Calu3 (cell line): Measurements from ENCODE around the gene SPI1. TPM values are rescaled to one million over a fixed set of nuclear protein-coding genes. Genes with fewer than 3 reads are reported as not detected.

Experiments used
- BruUV-seq: library from RNA; stranded (reverse); fragments of 400-500 nt; replicated peaks from 2 replicates; lab custom pipeline; 2021; lab: Mats Ljungman, UMichigan
- CTCF ChIA-PET: fragments of 300-600 bp; sonication (Branson Sonifier 250); formaldehyde crosslinking; loops from one replicate; lab custom pipeline; 2022; ENCODE audit warnings: antibody characterized with exemption; lab: Charles Lee
- DNase-seq: peaks from one replicate; pipeline ENCODE4 v3.0.0; 2022
- H3K27ac Mint-ChIP-seq: one replicate; pipeline ENCODE4 v1.8.0; 2022; ENCODE audit warnings: mixed read lengths; ENCODE audit not compliant: unreplicated experiment
- H3K27me3 Mint-ChIP-seq: one replicate; pipeline ENCODE4 v1.8.0; 2022; ENCODE audit warnings: mixed read lengths; ENCODE audit not compliant: unreplicated experiment
- H3K36me3 Mint-ChIP-seq: one replicate; pipeline ENCODE4 v1.8.0; 2022; ENCODE audit warnings: mild to moderate bottlenecking, moderate library complexity, mixed read lengths; ENCODE audit not compliant: insufficient read depth, unreplicated experiment
- H3K4me1 Mint-ChIP-seq: one replicate; pipeline ENCODE4 v1.8.0; 2022; ENCODE audit warnings: mild to moderate bottlenecking, low read depth, mixed read lengths; ENCODE audit not compliant: unreplicated experiment
- H3K4me3 Mint-ChIP-seq: one replicate; pipeline ENCODE4 v1.8.0; 2022; ENCODE audit warnings: mild to moderate bottlenecking, low read depth, moderate library complexity, mixed read lengths; ENCODE audit not compliant: unreplicated experiment
- H3K9me3 Mint-ChIP-seq: one replicate; pipeline ENCODE4 v1.8.0; 2022; ENCODE audit warnings: low read depth, mixed read lengths; ENCODE audit not compliant: unreplicated experiment
- intact Hi-C: fragments of 100-400 bp; cut with micrococcal nuclease; formaldehyde crosslinking; loops from one replicate; pipeline ENCODE4 v1.10.0; 2022; ENCODE audit not compliant: unreplicated experiment
- microRNA-seq: library from miRNA; unstranded; fragments of <30 nt; microRNA quantifications from one replicate; pipeline ENCODE4 v1.2.0, GENCODE V29; 2022
- total RNA-seq: library from RNA; stranded (reverse); gene quantifications from 2 replicates; pipeline ENCODE4 v1.2.3, GENCODE V29; 2022
- TF ChIP-seq, protein P1 (sequence below): fragments of 200-600 bp; IDR thresholded peaks from one replicate; pipeline ENCODE4 v1.8.0; 2022; ENCODE audit warnings: antibody characterized with exemption; ENCODE audit not compliant: unreplicated experiment

Gene SPI1
- total RNA-seq, 1 experiment from 2014 or later = not detected

GRCh38 chr11:47314992-47315391 is 63.4 kb downstream of the SPI1 start:
- no peaks in the 10 kb centered on the region for H3K4me1 Mint-ChIP-seq
- DNase-seq = no peak
- TF ChIP-seq, protein P1, sequence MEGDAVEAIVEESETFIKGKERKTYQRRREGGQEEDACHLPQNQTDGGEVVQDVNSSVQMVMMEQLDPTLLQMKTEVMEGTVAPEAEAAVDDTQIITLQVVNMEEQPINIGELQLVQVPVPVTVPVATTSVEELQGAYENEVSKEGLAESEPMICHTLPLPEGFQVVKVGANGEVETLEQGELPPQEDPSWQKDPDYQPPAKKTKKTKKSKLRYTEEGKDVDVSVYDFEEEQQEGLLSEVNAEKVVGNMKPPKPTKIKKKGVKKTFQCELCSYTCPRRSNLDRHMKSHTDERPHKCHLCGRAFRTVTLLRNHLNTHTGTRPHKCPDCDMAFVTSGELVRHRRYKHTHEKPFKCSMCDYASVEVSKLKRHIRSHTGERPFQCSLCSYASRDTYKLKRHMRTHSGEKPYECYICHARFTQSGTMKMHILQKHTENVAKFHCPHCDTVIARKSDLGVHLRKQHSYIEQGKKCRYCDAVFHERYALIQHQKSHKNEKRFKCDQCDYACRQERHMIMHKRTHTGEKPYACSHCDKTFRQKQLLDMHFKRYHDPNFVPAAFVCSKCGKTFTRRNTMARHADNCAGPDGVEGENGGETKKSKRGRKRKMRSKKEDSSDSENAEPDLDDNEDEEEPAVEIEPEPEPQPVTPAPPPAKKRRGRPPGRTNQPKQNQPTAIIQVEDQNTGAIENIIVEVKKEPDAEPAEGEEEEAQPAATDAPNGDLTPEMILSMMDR = no peak
- intact Hi-C loops = no loop called here
- H3K4me3 Mint-ChIP-seq = no peak overlapping the region
- peaks cover 21% of the 10 kb centered on the region for H3K36me3 Mint-ChIP-seq
- no peaks in the 10 kb centered on the region for H3K9me3 Mint-ChIP-seq
- BruUV-seq = no TSS peak
- CTCF ChIA-PET = no interaction called here
- no peaks in the 10 kb centered on the region for H3K27me3 Mint-ChIP-seq
- no peak overlapping the region for H3K27ac Mint-ChIP-seq

- TF ChIP-seq, protein P1 = no peak
- Mint-ChIP-seq H3K9me3 (no peaks in the 10 kb centered on the region), H3K4me3 (no peak overlapping the region), H3K4me1 (no peaks in the 10 kb centered on the region), H3K36me3 (peaks cover 15% of the 10 kb centered on the region), H3K27ac (no peak overlapping the region), H3K27me3 (no peaks in the 10 kb centered on the region)
- CTCF ChIA-PET = no interaction called here
- no TSS peak for BruUV-seq
- intact Hi-C loops = no loop called here
- DNase-seq = no peak
Observed at GRCh38 chr11:47308050-47308823, 70.1 kb downstream of the SPI1 start.

DNA sequence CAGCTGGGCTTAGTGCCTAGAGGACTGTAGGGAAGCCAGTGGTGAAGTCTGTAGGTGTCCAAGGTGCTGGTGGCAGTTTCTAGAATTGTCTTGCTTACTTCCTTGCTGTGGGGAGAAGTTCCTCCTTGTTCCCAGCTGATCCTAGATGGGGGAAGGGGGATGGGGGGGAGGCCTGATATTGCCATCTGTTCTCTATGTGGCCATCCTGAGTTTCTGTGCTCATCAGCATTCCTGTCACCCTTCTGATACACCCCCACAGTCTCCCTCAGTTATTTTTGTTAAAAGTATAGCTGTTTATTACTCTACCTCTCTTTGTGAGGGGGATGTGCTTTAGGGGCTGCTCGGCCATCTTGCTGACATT is 71.9 kb downstream of the SPI1 start:
- intact Hi-C loops = no loop called here
- Mint-ChIP-seq H3K27ac (no peak overlapping the region), H3K4me3 (no peak overlapping the region), H3K9me3 (peaks cover 4% of the 10 kb centered on the region), H3K27me3 (no peaks in the 10 kb centered on the region), H3K4me1 (no peaks in the 10 kb centered on the region), H3K36me3 (peaks cover 16% of the 10 kb centered on the region)
- DNase-seq = no peak
- TF ChIP-seq, protein P1 = no peak
- no TSS peak for BruUV-seq
- CTCF ChIA-PET = no interaction called here

DNA sequence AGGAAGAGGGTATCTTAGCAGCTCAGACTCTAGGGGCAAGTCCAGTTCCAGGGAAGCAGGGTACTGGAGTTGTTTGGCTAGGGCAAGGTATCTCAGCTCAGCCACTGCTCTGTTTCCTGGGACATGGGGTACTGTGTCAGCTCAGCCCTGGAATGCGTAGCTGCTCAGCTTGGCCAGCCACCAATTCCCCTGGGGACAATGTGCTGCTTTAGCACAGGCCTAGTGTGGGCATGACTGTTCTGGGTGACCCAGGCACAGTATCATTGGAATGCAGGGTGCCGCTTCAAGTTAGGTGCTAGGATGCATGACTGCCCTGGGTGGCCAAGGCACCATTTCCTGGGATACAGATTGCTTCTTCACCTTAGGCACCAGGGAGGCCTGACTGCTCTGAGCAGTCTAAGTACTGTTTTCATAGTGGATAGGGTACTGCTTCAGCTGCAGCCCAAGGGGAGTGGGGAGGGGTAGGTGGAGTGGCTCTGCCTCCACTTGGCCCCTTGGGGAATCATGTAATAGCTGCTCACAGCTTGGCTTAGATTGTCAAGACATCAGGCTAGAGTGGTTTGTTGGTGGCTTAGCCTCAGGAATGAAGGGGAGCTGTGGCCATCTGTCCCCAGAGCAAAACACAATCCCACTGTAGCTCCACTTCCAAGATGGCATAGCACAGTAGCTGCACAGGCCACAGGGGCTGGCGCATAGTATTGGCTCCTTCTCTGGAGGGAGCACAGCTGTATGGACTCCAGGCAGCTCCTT is 72.4 kb downstream of the SPI1 start:
- no peak overlapping the region for H3K4me3 Mint-ChIP-seq
- no peak overlapping the region for H3K27ac Mint-ChIP-seq
- no peak for DNase-seq
- TF ChIP-seq, protein P1 = no peak
- intact Hi-C loops = no loop called here
- H3K27me3 Mint-ChIP-seq = no peaks in the 10 kb centered on the region
- CTCF ChIA-PET = no interaction called here
- H3K9me3 Mint-ChIP-seq = peaks cover 4% of the 10 kb centered on the region
- no TSS peak for BruUV-seq
- H3K36me3 Mint-ChIP-seq = peaks cover 22% of the 10 kb centered on the region
- H3K4me1 Mint-ChIP-seq = no peaks in the 10 kb centered on the region

Small RNA genes lying within 50 kb of the gene (microRNA-seq; reads per million reads assigned to microRNA genes)
- gene MIR4487 = not detected

Other genes with a start within 250 kb of the SPI1 start
- gene ARFGAP2, start 201.7 kb downstream of the SPI1 start, total RNA-seq = 108 and 121 TPM in 2 replicates
- 22.1 and 26.5 TPM in 2 replicates for gene PACSIN3, start 192.1 kb downstream of the SPI1 start, total RNA-seq
- gene DDB2, start 163.6 kb downstream of the SPI1 start, total RNA-seq = 18.7 and 27.8 TPM in 2 replicates
- gene ACP2, start 129.7 kb downstream of the SPI1 start, total RNA-seq = 23.5 and 30.6 TPM in 2 replicates
- gene NR1H3, start 120.6 kb downstream of the SPI1 start, total RNA-seq = 11.4 and 14.2 TPM in 2 replicates
- gene MADD, start 108.4 kb downstream of the SPI1 start, total RNA-seq = 42.9 and 45.7 TPM in 2 replicates
- gene MYBPC3, start 25.8 kb downstream of the SPI1 start, total RNA-seq = not detected in 2 replicates
- 23.8 and 24.3 TPM in 2 replicates for gene SLC39A13, start 30.0 kb upstream of the SPI1 start, total RNA-seq
- gene PSMC3, start 47.9 kb upstream of the SPI1 start, total RNA-seq = 154 and 173 TPM in 2 replicates
- 1.8 and 3.6 TPM in 2 replicates for gene RAPSN, start 70.6 kb upstream of the SPI1 start, total RNA-seq
- 150 and 157 TPM in 2 replicates for gene CELF1, start 174.6 kb upstream of the SPI1 start, total RNA-seq
- 49.0 and 49.7 TPM in 2 replicates for gene PTPMT1, start 187.1 kb upstream of the SPI1 start, total RNA-seq
- gene KBTBD4, start 200.4 kb upstream of the SPI1 start, total RNA-seq = 14.0 and 14.6 TPM in 2 replicates
- gene NDUFS3, start 200.5 kb upstream of the SPI1 start, total RNA-seq = 104 and 107 TPM in 2 replicates
- not detected in 2 replicates for gene FAM180B, start 208.1 kb upstream of the SPI1 start, total RNA-seq
- not detected in 2 replicates for gene C1QTNF4, start 215.9 kb upstream of the SPI1 start, total RNA-seq